PC-3 (cell line): Measurements from ENCODE around the gene MRPS27.

Experiments
- EZH2 ChIP-seq: fragments of 300-600 bp; sonication (generic); IDR thresholded peaks from one replicate; pipeline ENCODE4 v1.6.1; 2017; ENCODE audit warnings: antibody characterized with exemption, mild to moderate bottlenecking, low read length; ENCODE audit not compliant: unreplicated experiment
- TF ChIP-seq, protein P1 (sequence below): fragments of 300-600 bp; sonication (generic); conservative IDR thresholded peaks from 2 replicates; pipeline ENCODE4 v1.5.1; 2017; ENCODE audit warnings: antibody characterized with exemption, low read depth, mild to moderate bottlenecking, low read length

DNA sequence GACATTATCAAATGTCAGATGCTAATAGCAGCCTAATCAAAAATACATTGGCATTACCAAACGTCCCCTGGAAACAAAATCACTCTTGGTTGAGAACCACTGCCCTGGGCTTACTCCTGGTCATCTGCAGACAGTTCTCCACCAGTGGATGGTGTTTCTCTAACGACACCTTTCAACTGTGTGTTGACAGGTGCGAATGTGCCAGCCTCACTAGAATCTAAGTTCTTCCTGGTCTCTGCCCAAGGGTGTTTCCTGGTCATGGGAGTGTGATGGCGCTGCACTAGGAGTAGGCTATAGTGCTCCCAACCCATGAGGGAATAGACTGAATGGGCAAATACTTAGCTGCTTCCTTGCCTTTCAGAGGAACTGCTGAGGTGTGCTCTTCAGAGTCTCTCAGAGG lies 105.9 kb downstream of the MRPS27 start:
- TF ChIP-seq, protein P1, sequence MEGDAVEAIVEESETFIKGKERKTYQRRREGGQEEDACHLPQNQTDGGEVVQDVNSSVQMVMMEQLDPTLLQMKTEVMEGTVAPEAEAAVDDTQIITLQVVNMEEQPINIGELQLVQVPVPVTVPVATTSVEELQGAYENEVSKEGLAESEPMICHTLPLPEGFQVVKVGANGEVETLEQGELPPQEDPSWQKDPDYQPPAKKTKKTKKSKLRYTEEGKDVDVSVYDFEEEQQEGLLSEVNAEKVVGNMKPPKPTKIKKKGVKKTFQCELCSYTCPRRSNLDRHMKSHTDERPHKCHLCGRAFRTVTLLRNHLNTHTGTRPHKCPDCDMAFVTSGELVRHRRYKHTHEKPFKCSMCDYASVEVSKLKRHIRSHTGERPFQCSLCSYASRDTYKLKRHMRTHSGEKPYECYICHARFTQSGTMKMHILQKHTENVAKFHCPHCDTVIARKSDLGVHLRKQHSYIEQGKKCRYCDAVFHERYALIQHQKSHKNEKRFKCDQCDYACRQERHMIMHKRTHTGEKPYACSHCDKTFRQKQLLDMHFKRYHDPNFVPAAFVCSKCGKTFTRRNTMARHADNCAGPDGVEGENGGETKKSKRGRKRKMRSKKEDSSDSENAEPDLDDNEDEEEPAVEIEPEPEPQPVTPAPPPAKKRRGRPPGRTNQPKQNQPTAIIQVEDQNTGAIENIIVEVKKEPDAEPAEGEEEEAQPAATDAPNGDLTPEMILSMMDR = no peak
- TF ChIP-seq EZH2 = no peak
